ENCODE results near the gene TBL3.
"Not testable (repeated sequence)": the region's sequence is repeated elsewhere in the genome, so short reads cannot be mapped to it uniquely, and the experiment has no call there.

The TBL3 gene

GRCh38 chr16:1971796-1972489, at the start of gene TBL3:
Gene TBL3 (plus strand): TSS chr16:1972053. CDS start chr16:1972165, 112 bp downstream.
- DNase-seq = peak; percentile 97

DNA sequence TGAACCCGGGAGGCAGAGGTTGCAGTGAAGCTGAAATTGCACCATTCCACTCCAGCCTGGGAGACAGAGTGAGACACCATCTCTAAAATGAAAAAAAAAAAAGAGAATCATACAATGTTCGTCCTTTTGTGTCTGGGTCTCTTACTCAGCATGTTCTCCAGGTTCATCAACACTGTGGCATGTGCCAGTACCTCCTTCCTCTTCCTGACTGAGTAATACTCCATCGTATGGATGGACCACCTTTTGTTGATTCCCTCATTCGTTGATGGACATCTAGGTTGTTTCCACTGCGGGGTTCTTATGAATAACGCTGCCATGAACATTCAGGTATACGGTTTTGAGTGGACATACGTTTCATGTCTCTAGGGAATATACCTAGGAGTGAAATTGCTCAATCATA, 49.5 kb upstream of the TBL3 start:
- no peak for DNase-seq

DNA sequence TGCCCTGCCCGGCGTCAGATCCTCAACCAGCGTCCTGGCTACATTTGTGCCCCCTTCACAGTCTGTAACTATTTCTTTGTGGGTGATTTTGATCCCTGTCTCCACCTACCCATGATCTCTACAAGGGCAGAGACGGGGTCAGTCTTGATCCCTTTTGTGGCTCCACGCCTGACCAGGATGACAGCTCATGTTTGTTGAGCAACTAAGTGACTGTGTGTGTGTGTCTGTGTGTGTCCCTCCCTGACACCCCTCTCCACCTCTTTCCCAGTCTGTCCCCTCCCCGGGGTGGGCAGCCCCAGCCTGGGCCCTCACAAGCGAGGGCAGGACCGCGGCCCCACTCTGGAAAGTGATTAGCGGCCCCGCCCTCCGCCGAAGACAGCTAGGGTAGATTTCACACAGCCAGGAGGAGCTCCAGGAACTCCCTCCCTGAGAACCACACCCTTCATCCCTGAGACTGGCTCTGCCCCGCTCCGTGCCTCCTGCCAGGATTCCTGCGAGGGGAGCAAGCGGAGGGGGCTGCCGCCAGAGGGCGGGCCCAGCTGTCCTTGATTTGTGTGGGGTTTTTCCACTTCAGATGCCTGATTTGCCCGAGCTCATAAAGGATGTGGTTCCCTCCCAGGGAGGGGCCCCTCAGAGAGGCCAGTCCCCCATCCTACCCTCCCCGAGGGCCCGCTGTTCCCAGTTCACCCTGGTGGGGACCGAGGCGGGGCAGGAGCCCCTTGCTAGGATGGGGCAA, 48.4 kb upstream of the TBL3 start:
- peak; percentile 56 for DNase-seq

- no peak for DNase-seq
Measured at GRCh38 chr16:1924095-1924494, 47.8 kb upstream of the TBL3 start.

- DNase-seq = no peak
Measured at GRCh38 chr16:1926271-1926670, 45.6 kb upstream of the TBL3 start.

- DNase-seq = peak; percentile 41
Measured at GRCh38 chr16:1929105-1929504, 42.7 kb upstream of the TBL3 start.

DNA sequence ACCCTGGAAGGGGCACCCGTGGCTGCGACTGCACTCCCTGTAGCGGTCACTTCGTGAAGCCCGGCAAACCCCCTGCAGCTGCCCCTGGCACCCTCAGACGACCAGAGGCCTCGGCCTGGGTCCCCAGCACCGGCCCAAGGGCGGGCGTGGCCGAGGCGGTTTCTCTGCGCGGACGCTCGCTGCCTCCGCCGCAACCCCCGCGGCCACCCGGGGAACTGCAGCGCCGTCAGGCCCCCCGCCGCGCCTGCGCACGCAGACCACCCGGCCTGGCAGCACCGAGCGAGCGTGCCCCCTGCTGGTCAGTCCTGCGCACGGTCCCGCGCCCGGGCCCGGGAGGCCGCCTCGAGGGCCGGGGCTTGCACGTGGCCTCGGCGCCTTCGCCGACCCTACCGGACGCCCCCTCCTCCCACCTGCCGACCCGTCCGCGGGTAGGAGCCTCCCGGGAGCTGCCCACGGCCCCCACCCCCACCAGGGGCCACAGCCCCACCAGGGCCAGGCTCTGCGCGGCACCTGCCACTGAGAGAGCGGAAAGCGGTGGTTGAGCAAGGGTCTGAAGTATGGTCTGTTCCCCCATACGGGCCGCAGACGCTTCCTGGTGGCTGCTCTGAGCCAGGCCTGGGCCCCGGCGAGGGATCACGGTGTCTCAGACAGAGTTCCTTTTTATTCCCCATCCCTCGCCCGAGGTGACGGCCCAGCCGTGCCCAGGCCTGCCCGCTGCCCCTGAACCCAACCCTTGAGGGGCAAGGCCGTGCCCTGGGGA, 42.1 kb upstream of the TBL3 start:
- DNase-seq = peak; percentile 81

- no peak for DNase-seq
Measured at GRCh38 chr16:1930338-1930720, 41.5 kb upstream of the TBL3 start.

DNA sequence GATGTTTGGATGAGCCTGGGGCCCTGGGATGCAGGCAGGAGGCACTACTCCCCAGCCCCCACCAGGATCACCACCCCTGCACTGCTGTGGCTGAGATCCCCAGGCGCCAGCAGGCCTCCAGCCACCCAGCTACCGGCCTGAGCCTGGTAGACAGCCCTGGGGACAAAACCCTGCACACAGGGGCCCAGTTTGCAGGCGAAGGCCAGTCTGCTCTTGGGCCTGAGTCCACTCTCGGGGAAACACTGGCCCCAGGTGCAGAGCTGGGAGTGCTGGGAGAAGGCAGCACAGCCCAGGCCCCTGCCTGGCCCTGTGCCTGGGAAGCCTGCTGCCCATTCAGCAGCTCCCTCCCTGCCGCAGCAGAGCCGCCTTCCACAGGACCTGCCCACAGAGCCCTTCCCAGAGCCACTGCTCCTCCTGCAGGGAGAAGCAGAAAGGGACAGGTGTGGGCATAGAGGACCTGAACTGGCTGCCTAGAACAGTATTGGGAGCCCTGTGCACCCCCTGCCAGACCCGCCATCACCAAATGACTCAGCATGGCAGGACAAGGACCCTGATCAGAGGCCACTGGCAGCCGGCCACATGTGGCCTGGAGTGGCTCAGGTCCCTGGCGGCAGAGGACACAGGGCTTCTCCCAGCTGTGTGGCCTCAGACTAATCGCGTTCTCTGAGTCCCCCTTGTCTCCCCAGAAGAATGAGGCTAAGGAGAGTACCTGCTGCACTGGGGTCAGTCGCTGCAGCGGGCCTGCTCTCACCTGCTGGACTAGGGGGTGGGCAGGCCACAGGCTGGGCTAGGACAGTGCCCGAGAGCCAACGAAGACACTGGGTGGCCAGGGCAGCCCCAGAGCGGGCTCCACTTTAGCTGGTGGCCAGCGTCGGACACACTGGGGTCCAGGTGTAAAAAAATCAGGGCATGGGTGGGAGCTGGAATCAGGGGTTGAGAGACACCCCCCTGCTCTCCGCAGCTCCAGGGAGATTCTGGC, 39.5 kb upstream of the TBL3 start:
- DNase-seq = no peak

GRCh38 chr16:1933097-1933661, 38.7 kb upstream of the TBL3 start:
- DNase-seq = no peak

GRCh38 chr16:1936945-1937479, 34.8 kb upstream of the TBL3 start:
- DNase-seq = no peak

DNA sequence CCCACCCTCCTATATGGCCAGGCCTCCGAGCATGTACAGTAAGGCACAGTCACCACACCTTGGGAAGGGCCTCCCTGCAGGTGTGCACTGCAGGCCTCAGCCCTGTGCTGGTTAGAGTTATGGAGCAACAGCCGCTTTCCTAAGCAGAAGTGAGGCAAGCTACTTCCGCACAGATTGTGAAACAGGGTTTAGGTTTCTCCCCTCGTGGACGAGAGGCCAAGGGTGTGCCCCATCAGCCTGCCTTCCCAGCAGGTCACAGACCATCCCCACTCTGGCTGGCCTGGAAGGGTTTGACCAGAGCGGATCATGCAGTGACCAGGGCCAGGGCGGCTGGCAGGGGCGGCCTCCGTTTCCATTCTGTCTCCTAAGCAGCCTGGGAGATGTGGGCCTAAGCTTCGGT, 33.5 kb upstream of the TBL3 start:
- no peak for DNase-seq

- no peak for DNase-seq
Measured at GRCh38 chr16:1938910-1939309, 32.9 kb upstream of the TBL3 start.

- not testable (repeated sequence) for DNase-seq
Measured at GRCh38 chr16:1939833-1940232, 32.0 kb upstream of the TBL3 start.

DNA sequence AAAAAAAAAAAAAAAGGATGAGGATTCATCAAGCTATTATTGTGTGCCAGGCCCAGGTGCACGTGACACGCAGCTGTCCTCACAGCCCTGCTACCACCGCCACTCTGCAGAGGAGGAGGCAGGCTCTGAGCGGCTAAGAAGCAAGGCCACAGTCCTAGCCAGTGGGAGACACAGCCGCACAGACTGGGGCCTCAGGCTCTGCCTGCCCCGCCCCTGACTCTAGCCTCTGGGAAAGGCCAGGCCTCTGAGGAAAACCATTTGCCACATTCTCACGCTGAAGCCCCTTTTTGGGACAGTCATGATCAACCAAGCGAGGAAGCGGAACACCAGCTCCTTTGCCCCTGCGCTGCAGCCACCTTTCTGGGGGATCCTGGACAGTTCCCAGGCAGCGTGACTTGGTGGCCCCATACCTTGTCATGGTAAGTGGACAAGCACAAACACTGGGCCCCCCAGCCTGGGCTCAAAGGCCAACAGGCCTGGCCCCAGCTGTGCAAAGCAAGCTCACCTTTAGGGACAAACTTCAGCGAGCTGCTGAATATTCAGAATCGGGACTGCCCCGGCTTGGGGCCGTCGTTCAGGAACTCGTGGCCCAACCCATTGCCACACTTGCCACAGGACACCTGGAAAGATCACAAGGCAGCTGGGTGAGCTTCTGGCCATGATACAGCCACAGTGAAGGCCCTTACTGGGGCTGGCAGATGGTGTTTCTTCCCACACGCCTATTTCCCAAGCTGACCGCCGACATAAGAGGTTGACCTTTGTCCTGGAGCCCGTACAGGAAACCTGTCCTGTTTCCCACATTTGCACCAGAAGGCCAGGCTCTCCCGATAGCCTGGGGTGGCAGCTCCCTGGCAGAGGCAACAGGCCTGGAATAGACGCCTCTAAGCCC, 31.3 kb upstream of the TBL3 start:
- no peak for DNase-seq

GRCh38 chr16:1941162-1942046, 30.4 kb upstream of the TBL3 start:
- peak; percentile 49 for DNase-seq

DNA sequence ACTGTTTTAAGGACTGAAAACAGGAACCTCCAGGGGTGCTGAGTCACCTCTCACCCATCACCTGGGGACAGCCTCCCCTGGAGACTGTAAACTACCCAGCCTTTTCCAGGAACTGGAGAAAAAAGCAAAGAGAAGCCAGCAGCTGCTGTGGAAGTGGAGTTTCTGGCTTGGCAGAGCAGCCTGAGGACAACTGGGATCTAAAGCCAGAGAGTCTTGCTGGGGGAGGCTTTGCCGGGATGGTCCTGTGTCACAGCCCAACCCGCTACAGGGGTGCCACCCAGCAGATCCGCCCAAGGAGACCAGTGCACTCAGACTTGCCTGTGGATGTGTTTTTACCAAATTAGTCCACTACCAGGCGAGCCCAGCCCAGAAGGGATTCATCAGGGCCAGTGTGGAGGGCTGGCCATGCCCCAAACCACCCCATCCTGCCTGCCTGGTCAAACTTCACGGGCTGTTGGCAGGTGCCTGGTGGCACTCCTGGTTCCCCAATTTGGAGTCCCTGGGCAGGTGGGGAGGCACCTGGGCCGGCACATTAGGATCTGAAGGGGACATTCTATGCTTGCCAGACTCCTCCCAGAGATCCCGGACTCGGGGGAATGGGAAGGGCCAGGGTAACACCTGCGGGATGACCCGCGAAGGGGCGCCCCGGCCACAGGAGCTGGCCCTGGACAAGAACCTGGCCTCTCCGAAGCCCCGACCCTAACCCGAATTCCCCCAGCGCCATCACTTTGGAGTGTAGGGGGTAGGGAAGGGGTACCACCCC, 29.6 kb upstream of the TBL3 start:
- DNase-seq = no peak

DNA sequence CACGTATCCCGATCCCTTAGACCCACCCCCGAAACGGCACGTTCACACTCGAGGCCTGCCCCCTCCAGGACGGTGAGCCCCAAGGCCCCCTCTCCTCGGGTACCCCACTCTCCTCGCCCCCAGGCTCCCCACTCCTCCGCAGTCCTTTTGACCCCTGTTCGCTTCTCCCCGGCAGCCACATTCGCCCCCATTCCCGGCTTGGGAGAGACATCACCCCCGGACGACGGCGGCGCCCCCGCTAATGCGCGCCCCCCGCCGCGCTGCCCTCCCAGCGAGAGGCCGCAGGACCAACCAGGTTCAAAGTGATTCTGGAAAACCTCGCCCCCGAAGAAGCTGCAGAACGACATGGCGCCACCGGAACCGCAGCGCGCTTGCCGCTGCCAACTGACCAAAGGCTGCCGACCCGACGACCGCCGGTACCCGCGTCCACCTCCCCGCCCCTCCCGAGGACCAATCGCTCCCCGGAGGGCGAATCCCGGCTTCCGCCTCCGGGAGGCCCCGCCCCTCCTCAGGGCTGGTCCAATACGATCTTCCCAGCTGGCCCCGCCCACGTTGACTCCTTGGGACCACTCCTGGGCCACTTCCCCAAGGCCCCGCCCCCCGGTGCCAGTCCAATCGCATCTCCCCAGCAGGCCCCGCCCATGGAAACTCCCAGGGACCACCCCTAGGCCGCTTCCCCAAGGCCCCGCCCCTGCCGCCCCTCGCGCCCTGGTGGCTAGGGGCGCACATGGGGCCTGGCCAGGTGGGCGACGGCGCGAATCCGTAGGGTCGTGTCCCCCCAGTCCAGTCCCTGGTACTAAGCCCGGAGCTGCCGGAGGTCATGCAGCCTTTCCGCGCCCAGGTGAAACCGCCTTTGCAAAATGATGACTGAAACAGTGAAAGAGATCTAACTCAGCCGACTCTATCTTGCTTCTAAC, 28.8 kb upstream of the TBL3 start, which contains the start of gene MSRB1:
TSS of gene MSRB1 (minus strand) at position 390 of the 917 bp plus-strand sequence. CDS start at position 347, 43 bp downstream.
- DNase-seq = peak; percentile 98
